HEK293 (cell line): ENCODE data around the gene CTBP2.

Experiments used
- CTCF ChIA-PET: fragments of 350-600 bp; formaldehyde crosslinking; extraction: SDS; loops from one replicate; lab custom pipeline; 2021; ENCODE audit warnings: antibody characterized with exemption; lab: Yijun Ruan, JAX
- POLR2A ChIA-PET: fragments of 300-600 bp; formaldehyde crosslinking; extraction: SDS; loops from one replicate; lab custom pipeline; 2020; ENCODE audit warnings: antibody characterized with exemption, inconsistent platforms; lab: Yijun Ruan, JAX
- H3K27ac ChIP-seq: fragments of 200-500 bp; sonication (Bioruptor generic); 2 replicates; pipeline ENCODE4 v1.5.1; 2014; ENCODE audit warnings: low read depth, low read length, control low read depth, inconsistent platforms; ENCODE audit errors: extremely low read depth
- H3K36me3 ChIP-seq, 2 experiments: fragments of 200-500 bp in 1 of 2; sonication (Bioruptor generic) in 1 of 2; 1 replicate in 1 of 2; 2 replicates in 1 of 2; pipeline ENCODE4 v1.5.1; 2014 to 2017; ENCODE audit warnings: inconsistent platforms in 2 of 2, low read length in 2 of 2; ENCODE audit not compliant: control insufficient read depth in 2 of 2, insufficient read depth in 1 of 2
- H3K4me1 ChIP-seq: fragments of 200-500 bp; sonication (Bioruptor generic); 2 replicates; pipeline ENCODE4 v1.5.1; 2014; ENCODE audit warnings: mild to moderate bottlenecking, low read length, inconsistent platforms; ENCODE audit not compliant: control insufficient read depth, insufficient read depth
- H3K4me3 ChIP-seq: 2 replicates; pipeline ENCODE4 v1.5.1; 2011; ENCODE audit warnings: low read depth, mild to moderate bottlenecking, control low read depth, low read length, moderate library complexity
- H3K9me3 ChIP-seq: fragments of 200-500 bp; sonication (Bioruptor generic); 2 replicates; pipeline ENCODE4 v1.5.1; 2014; ENCODE audit warnings: low read depth, low read length, inconsistent platforms; ENCODE audit not compliant: control insufficient read depth, insufficient read depth
- EGR2 ChIP-seq: fragments of 450-650 bp; formaldehyde crosslinking; IDR thresholded peaks from 2 replicates; pipeline ENCODE4 v1.5.1; 2016; ENCODE audit warnings: low read depth, missing biosample characterization, missing genetic modification characterization
- OVOL3 ChIP-seq: fragments of 450-650 bp; formaldehyde crosslinking; IDR thresholded peaks from 2 replicates; pipeline ENCODE4 v1.5.1; 2016; ENCODE audit warnings: missing biosample characterization, missing genetic modification characterization
- SALL2 ChIP-seq: fragments of 450-650 bp; formaldehyde crosslinking; IDR thresholded peaks from 2 replicates; pipeline ENCODE4 v1.5.0; 2017; ENCODE audit warnings: missing biosample characterization, mild to moderate bottlenecking, missing genetic modification characterization, borderline replicate concordance
- SCRT1 ChIP-seq: fragments of 450-650 bp; formaldehyde crosslinking; IDR thresholded peaks from 2 replicates; pipeline ENCODE4 v1.5.1; 2016; ENCODE audit warnings: missing biosample characterization, missing genetic modification characterization, borderline replicate concordance
- SETDB1 ChIP-seq: IDR thresholded peaks from one replicate; pipeline ENCODE4 v1.6.1; 2017; ENCODE audit warnings: mild to moderate bottlenecking, low read length, moderate library complexity, mixed read lengths; ENCODE audit not compliant: insufficient read length
- SP2 ChIP-seq: fragments of 450-650 bp; formaldehyde crosslinking; IDR thresholded peaks from 2 replicates; pipeline ENCODE4 v1.5.1; 2016; ENCODE audit warnings: missing biosample characterization, missing genetic modification characterization
- ZNF10 ChIP-seq: fragments of 450-650 bp; formaldehyde crosslinking; IDR thresholded peaks from 2 replicates; pipeline ENCODE4 v1.5.1; 2017; ENCODE audit warnings: missing biosample characterization, missing genetic modification characterization
- ZNF114 ChIP-seq: fragments of 450-650 bp; formaldehyde crosslinking; IDR thresholded peaks from 2 replicates; pipeline ENCODE4 v1.5.0; 2017; ENCODE audit warnings: missing biosample characterization, missing genetic modification characterization
- ZNF133 ChIP-seq: fragments of 450-650 bp; formaldehyde crosslinking; IDR thresholded peaks from 2 replicates; pipeline ENCODE4 v1.5.1; 2016; ENCODE audit warnings: missing biosample characterization, missing genetic modification characterization
- ZNF174 ChIP-seq: fragments of 450-650 bp; formaldehyde crosslinking; IDR thresholded peaks from 2 replicates; pipeline ENCODE4 v1.5.0; 2017; ENCODE audit warnings: missing biosample characterization, mild to moderate bottlenecking, missing genetic modification characterization
- ZNF175 ChIP-seq: fragments of 450-650 bp; formaldehyde crosslinking; IDR thresholded peaks from 2 replicates; pipeline ENCODE4 v1.5.1; 2016; ENCODE audit warnings: missing biosample characterization, missing genetic modification characterization
- ZNF223 ChIP-seq: fragments of 450-650 bp; formaldehyde crosslinking; IDR thresholded peaks from 2 replicates; pipeline ENCODE4 v1.5.1; 2016; ENCODE audit warnings: missing biosample characterization, missing genetic modification characterization
- ZNF302 ChIP-seq: fragments of 450-650 bp; formaldehyde crosslinking; IDR thresholded peaks from 2 replicates; pipeline ENCODE4 v1.5.1; 2016; ENCODE audit warnings: missing biosample characterization, missing genetic modification characterization, low read depth
- ZNF366 ChIP-seq: fragments of 450-650 bp; formaldehyde crosslinking; conservative IDR thresholded peaks from 2 replicates; pipeline ENCODE4 v1.5.1; 2016; ENCODE audit warnings: missing biosample characterization, missing genetic modification characterization
- ZNF391 ChIP-seq: fragments of 450-650 bp; formaldehyde crosslinking; IDR thresholded peaks from 2 replicates; pipeline ENCODE4 v1.5.1; 2016; ENCODE audit warnings: low read depth, missing biosample characterization, missing genetic modification characterization, borderline replicate concordance
- ZNF433 ChIP-seq: fragments of 450-650 bp; formaldehyde crosslinking; IDR thresholded peaks from 2 replicates; pipeline ENCODE4 v1.5.1; 2016; ENCODE audit warnings: missing biosample characterization, missing genetic modification characterization, low read depth
- ZNF529 ChIP-seq: fragments of 450-650 bp; formaldehyde crosslinking; IDR thresholded peaks from 2 replicates; pipeline ENCODE4 v1.5.1; 2017; ENCODE audit warnings: missing genetic modification characterization, missing biosample characterization; ENCODE audit not compliant: insufficient replicate concordance
- ZNF621 ChIP-seq: fragments of 450-650 bp; formaldehyde crosslinking; IDR thresholded peaks from 2 replicates; pipeline ENCODE4 v1.5.1; 2017; ENCODE audit warnings: missing biosample characterization, missing genetic modification characterization
- ZNF785 ChIP-seq: fragments of 450-650 bp; formaldehyde crosslinking; IDR thresholded peaks from 2 replicates; pipeline ENCODE4 v1.5.1; 2016; ENCODE audit warnings: missing biosample characterization, missing genetic modification characterization
- TF ChIP-seq, protein P1 (sequence below): fragments of 450-650 bp; formaldehyde crosslinking; IDR thresholded peaks from 2 replicates; pipeline ENCODE4 v1.5.1; 2016; ENCODE audit warnings: missing biosample characterization, missing genetic modification characterization, borderline replicate concordance
- TF ChIP-seq, protein P2 (sequence below): fragments of 450-650 bp; formaldehyde crosslinking; IDR thresholded peaks from 2 replicates; pipeline ENCODE4 v1.5.1; 2016; ENCODE audit warnings: missing biosample characterization, missing genetic modification characterization
- TF ChIP-seq, protein P3 (sequence below): fragments of 450-650 bp; formaldehyde crosslinking; IDR thresholded peaks from 2 replicates; pipeline ENCODE4 v1.5.1; 2016; ENCODE audit warnings: missing biosample characterization, missing genetic modification characterization

CTBP2 gene

DNA sequence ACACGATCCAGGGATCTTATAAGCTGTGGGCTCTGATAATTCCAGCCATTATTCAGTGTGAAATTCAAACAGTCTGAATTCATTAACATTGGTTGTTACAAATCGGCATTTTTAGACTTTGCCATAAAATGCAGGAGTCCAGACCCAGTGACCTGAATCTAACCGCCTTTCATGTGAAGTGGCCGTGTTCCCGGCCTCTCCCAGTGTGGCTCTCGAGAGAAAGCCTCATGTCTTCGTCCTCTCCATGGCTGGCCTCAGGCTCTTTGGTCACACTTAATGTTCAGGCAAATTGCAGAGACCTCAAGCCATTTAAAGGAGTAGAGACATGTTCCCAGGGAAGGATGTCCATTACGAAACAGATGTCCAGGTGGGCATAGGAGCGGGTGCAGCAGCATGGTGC, 59.3 kb downstream of the CTBP2 start:
- Histone ChIP-seq H3K4me1 (peaks cover 10% of the 10 kb centered on the region; the same call in 1 of the 2 replicates), H3K36me3 (peaks cover 0 to 14% of the 10 kb centered on the region in 2 experiments; a peak in 1 of 3 replicates), H3K9me3 (no peaks in the 10 kb centered on the region), H3K27ac (no peak overlapping the region), H3K4me3 (no peak overlapping the region)
- ChIA-PET POLR2A (no interaction called here), CTCF (no interaction called here)
- TF ChIP-seq ZNF223 (tag by site-specific recombination) (no peak), ZNF10 (tag by site-specific recombination) (no peak), ZNF114 (tag by site-specific recombination) (no peak), ZNF174 (tag by site-specific recombination) (no peak), ZNF621 (tag by site-specific recombination) (no peak), ZNF529 (tag by site-specific recombination) (no peak), SP2 (no peak), SETDB1 (no peak), ZNF366 (tag by site-specific recombination) (no peak), ZNF433 (tag by site-specific recombination) (no peak), ZNF785 (tag by site-specific recombination) (no peak)
- TF ChIP-seq, protein P1, sequence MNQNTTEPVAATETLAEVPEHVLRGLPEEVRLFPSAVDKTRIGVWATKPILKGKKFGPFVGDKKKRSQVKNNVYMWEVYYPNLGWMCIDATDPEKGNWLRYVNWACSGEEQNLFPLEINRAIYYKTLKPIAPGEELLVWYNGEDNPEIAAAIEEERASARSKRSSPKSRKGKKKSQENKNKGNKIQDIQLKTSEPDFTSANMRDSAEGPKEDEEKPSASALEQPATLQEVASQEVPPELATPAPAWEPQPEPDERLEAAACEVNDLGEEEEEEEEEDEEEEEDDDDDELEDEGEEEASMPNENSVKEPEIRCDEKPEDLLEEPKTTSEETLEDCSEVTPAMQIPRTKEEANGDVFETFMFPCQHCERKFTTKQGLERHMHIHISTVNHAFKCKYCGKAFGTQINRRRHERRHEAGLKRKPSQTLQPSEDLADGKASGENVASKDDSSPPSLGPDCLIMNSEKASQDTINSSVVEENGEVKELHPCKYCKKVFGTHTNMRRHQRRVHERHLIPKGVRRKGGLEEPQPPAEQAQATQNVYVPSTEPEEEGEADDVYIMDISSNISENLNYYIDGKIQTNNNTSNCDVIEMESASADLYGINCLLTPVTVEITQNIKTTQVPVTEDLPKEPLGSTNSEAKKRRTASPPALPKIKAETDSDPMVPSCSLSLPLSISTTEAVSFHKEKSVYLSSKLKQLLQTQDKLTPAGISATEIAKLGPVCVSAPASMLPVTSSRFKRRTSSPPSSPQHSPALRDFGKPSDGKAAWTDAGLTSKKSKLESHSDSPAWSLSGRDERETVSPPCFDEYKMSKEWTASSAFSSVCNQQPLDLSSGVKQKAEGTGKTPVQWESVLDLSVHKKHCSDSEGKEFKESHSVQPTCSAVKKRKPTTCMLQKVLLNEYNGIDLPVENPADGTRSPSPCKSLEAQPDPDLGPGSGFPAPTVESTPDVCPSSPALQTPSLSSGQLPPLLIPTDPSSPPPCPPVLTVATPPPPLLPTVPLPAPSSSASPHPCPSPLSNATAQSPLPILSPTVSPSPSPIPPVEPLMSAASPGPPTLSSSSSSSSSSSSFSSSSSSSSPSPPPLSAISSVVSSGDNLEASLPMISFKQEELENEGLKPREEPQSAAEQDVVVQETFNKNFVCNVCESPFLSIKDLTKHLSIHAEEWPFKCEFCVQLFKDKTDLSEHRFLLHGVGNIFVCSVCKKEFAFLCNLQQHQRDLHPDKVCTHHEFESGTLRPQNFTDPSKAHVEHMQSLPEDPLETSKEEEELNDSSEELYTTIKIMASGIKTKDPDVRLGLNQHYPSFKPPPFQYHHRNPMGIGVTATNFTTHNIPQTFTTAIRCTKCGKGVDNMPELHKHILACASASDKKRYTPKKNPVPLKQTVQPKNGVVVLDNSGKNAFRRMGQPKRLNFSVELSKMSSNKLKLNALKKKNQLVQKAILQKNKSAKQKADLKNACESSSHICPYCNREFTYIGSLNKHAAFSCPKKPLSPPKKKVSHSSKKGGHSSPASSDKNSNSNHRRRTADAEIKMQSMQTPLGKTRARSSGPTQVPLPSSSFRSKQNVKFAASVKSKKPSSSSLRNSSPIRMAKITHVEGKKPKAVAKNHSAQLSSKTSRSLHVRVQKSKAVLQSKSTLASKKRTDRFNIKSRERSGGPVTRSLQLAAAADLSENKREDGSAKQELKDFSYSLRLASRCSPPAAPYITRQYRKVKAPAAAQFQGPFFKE (tag by site-specific recombination): no peak
- TF ChIP-seq, protein P2, sequence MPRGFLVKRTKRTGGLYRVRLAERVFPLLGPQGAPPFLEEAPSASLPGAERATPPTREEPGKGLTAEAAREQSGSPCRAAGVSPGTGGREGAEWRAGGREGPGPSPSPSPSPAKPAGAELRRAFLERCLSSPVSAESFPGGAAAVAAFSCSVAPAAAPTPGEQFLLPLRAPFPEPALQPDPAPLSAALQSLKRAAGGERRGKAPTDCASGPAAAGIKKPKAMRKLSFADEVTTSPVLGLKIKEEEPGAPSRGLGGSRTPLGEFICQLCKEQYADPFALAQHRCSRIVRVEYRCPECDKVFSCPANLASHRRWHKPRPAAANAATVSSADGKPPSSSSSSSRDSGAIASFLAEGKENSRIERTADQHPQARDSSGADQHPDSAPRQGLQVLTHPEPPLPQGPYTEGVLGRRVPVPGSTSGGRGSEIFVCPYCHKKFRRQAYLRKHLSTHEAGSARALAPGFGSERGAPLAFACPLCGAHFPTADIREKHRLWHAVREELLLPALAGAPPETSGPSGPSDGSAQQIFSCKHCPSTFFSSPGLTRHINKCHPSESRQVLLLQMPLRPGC (tag by site-specific recombination): no peak

DNA sequence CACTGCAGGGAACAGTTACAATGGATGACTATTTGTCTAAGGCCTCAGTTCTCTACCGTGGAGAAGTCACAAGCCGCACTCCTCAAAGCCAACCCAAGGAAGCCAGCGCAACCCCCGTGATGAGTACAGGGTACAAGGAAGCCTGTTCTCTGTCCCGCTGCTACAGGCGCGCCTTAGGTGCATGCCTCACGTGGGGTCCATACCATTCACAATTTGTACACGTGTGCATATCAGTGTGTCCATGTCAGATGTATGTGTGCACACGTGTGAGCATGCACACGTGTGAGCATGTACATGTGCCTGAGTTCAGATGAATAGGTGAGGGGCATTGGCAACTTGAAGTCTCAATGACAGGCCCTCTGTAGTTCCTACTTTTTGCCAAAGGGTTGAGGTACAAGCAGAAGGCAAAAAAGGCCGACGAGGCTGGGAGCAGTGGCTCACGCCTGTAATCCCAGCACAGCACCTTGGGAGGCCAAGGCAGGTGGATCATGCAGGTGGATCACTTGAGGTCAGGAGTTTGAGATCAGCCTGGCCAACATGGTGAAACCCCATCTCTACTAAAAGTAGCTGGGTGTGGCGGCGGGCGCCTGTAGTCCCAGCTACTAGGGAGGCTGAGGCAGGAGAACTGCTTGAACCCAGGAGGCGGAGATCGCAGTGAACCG, 62.8 kb downstream of the CTBP2 start:
- POLR2A ChIA-PET: no interaction called here
- CTCF ChIA-PET: interaction anchor here (1.6 kb wide), 1 partner anchor 50 kb away, joined by 4 read pairs; no protein-coding TSS in a partner anchor
- no peak overlapping the region for H3K27ac ChIP-seq

More for the DNA sequence above, 62.8 kb downstream of the CTBP2 start:
- H3K36me3 ChIP-seq: peaks cover 0 to 17% of the 10 kb centered on the region in 2 experiments; a peak in 1 of 3 replicates
- no peak overlapping the region for H3K4me3 ChIP-seq
- no peaks in the 10 kb centered on the region for H3K9me3 ChIP-seq
- peaks cover 6% of the 10 kb centered on the region; the same call in 1 of the 2 replicates for H3K4me1 ChIP-seq
- TF ChIP-seq OVOL3 (tag by site-specific recombination): no peak
- no peak for TF ChIP-seq ZNF133 (tag by site-specific recombination)
- TF ChIP-seq ZNF302 (tag by site-specific recombination): no peak
- no peak for TF ChIP-seq SALL2 (tag by site-specific recombination)
- TF ChIP-seq SCRT1 (tag by site-specific recombination): no peak
- TF ChIP-seq, protein P3, sequence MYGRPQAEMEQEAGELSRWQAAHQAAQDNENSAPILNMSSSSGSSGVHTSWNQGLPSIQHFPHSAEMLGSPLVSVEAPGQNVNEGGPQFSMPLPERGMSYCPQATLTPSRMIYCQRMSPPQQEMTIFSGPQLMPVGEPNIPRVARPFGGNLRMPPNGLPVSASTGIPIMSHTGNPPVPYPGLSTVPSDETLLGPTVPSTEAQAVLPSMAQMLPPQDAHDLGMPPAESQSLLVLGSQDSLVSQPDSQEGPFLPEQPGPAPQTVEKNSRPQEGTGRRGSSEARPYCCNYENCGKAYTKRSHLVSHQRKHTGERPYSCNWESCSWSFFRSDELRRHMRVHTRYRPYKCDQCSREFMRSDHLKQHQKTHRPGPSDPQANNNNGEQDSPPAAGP: no peak
- TF ChIP-seq ZNF391: no peak
- TF ChIP-seq ZNF175 (tag by site-specific recombination): no peak
- no peak for TF ChIP-seq EGR2
